ENCODE measurements around the gene CHST2. TPM values are rescaled to one million over a fixed set of nuclear protein-coding genes. Genes with fewer than 3 reads are reported as not detected.

Gene CHST2
- polyA plus RNA-seq, 4 donors, result 0.81 to 3.4 (median 2.2) TPM; not detected in 1

- no peak for FAIRE-seq
- no peak for DNase-seq
- H3K36me3 ChIP-seq (ENCODE audit: control insufficient read depth in 3 of 3, insufficient read depth in 2 of 3, low read depth in 1 of 3, low read length in 3 of 3), result no peaks in the 10 kb centered on the region
- H3K27ac ChIP-seq (ENCODE audit: low read depth in 1 of 3, low read length in 2 of 3), result no peak overlapping the region
- H3K4me3 ChIP-seq (ENCODE audit: low read depth in 1 of 3, low read length in 3 of 3), result no peak overlapping the region
- H3K9me3 ChIP-seq (ENCODE audit: control insufficient read depth in 2 of 2, insufficient read depth in 1 of 2, low read depth in 1 of 2, low read length in 1 of 2), result peaks cover 0 to 12% of the 10 kb centered on the region in 2 donors
- H3K4me1 ChIP-seq (ENCODE audit: control insufficient read depth in 3 of 3, insufficient read depth in 2 of 3, low read depth in 1 of 3, low read length in 2 of 3), result no peaks in the 10 kb centered on the region
- 75 to 88% (median 81%) methylated on average over 9 of the region's 9 CpGs for WGBS, 3 donors
- H3K27me3 ChIP-seq (ENCODE audit: control insufficient read depth in 3 of 3, insufficient read depth in 3 of 3, low read length in 3 of 3), result no peaks in the 10 kb centered on the region
Observed at GRCh38 chr3:143090976-143091837, 28.4 kb upstream of the CHST2 start.

GRCh38 chr3:143092191-143092590 lies 27.4 kb upstream of the CHST2 start:
- H3K36me3 ChIP-seq (ENCODE audit: control insufficient read depth in 3 of 3, insufficient read depth in 2 of 3, low read depth in 1 of 3, low read length in 3 of 3), result no peaks in the 10 kb centered on the region
- peaks cover 0 to 15% of the 10 kb centered on the region in 2 donors for H3K9me3 ChIP-seq (ENCODE audit: control insufficient read depth in 2 of 2, insufficient read depth in 1 of 2, low read depth in 1 of 2, low read length in 1 of 2)
- H3K4me3 ChIP-seq (ENCODE audit: low read depth in 1 of 3, low read length in 3 of 3), result no peak overlapping the region
- FAIRE-seq, result no peak
- H3K27ac ChIP-seq (ENCODE audit: low read depth in 1 of 3, low read length in 2 of 3), result no peak overlapping the region
- 64 to 70% (median 66%) methylated on average over 1 of the region's 1 CpG for WGBS, 3 donors
- no peaks in the 10 kb centered on the region for H3K27me3 ChIP-seq (ENCODE audit: control insufficient read depth in 3 of 3, insufficient read depth in 3 of 3, low read length in 3 of 3)
- DNase-seq, result no peak
- no peaks in the 10 kb centered on the region for H3K4me1 ChIP-seq (ENCODE audit: control insufficient read depth in 3 of 3, insufficient read depth in 2 of 3, low read depth in 1 of 3, low read length in 2 of 3)

GRCh38 chr3:143095813-143096212 lies 23.8 kb upstream of the CHST2 start:
- Histone ChIP-seq H3K36me3 (ENCODE audit: control insufficient read depth in 3 of 3, insufficient read depth in 2 of 3, low read depth in 1 of 3, low read length in 3 of 3) (no peaks in the 10 kb centered on the region), H3K9me3 (ENCODE audit: control insufficient read depth in 2 of 2, insufficient read depth in 1 of 2, low read depth in 1 of 2, low read length in 1 of 2) (peaks cover 0 to 17% of the 10 kb centered on the region in 2 donors), H3K27ac (ENCODE audit: low read depth in 1 of 3, low read length in 2 of 3) (no peak overlapping the region), H3K27me3 (ENCODE audit: control insufficient read depth in 3 of 3, insufficient read depth in 3 of 3, low read length in 3 of 3) (no peaks in the 10 kb centered on the region), H3K4me3 (ENCODE audit: low read depth in 1 of 3, low read length in 3 of 3) (no peak overlapping the region), H3K4me1 (ENCODE audit: control insufficient read depth in 3 of 3, insufficient read depth in 2 of 3, low read depth in 1 of 3, low read length in 2 of 3) (no peaks in the 10 kb centered on the region)
- FAIRE-seq (no peak), DNase-seq (no peak)
- WGBS, 3 donors, result 86 to 94% (median 89%) methylated on average over 2 of the region's 2 CpGs

- H3K27me3 ChIP-seq (ENCODE audit: control insufficient read depth in 3 of 3, insufficient read depth in 3 of 3, low read length in 3 of 3), result no peaks in the 10 kb centered on the region
- FAIRE-seq, result no peak
- WGBS, 3 donors, result 71 to 73% (median 72%) methylated on average over 5 of the region's 5 CpGs
- H3K27ac ChIP-seq (ENCODE audit: low read depth in 1 of 3, low read length in 2 of 3), result no peak overlapping the region
- peaks cover 0 to 17% of the 10 kb centered on the region in 2 donors for H3K9me3 ChIP-seq (ENCODE audit: control insufficient read depth in 2 of 2, insufficient read depth in 1 of 2, low read depth in 1 of 2, low read length in 1 of 2)
- H3K36me3 ChIP-seq (ENCODE audit: control insufficient read depth in 3 of 3, insufficient read depth in 2 of 3, low read depth in 1 of 3, low read length in 3 of 3), result no peaks in the 10 kb centered on the region
- DNase-seq, result no peak
- no peak overlapping the region for H3K4me3 ChIP-seq (ENCODE audit: low read depth in 1 of 3, low read length in 3 of 3)
- H3K4me1 ChIP-seq (ENCODE audit: control insufficient read depth in 3 of 3, insufficient read depth in 2 of 3, low read depth in 1 of 3, low read length in 2 of 3), result no peaks in the 10 kb centered on the region
Observed at GRCh38 chr3:143098032-143098764, 21.4 kb upstream of the CHST2 start.

GRCh38 chr3:143099210-143099609 lies 20.4 kb upstream of the CHST2 start:
- Histone ChIP-seq H3K4me1 (ENCODE audit: control insufficient read depth in 3 of 3, insufficient read depth in 2 of 3, low read depth in 1 of 3, low read length in 2 of 3) (no peaks in the 10 kb centered on the region), H3K36me3 (ENCODE audit: control insufficient read depth in 3 of 3, insufficient read depth in 2 of 3, low read depth in 1 of 3, low read length in 3 of 3) (no peaks in the 10 kb centered on the region), H3K27me3 (ENCODE audit: control insufficient read depth in 3 of 3, insufficient read depth in 3 of 3, low read length in 3 of 3) (no peaks in the 10 kb centered on the region), H3K27ac (ENCODE audit: low read depth in 1 of 3, low read length in 2 of 3) (no peak overlapping the region), H3K4me3 (ENCODE audit: low read depth in 1 of 3, low read length in 3 of 3) (no peak overlapping the region), H3K9me3 (ENCODE audit: control insufficient read depth in 2 of 2, insufficient read depth in 1 of 2, low read depth in 1 of 2, low read length in 1 of 2) (peaks cover 0 to 21% of the 10 kb centered on the region in 2 donors)
- no peak for FAIRE-seq
- 68 to 78% (median 72%) methylated on average over 3 of the region's 3 CpGs for WGBS, 3 donors
- no peak for DNase-seq

- WGBS, 3 donors, result 75 to 83% (median 76%) methylated on average over 2 of the region's 2 CpGs
- no peak for FAIRE-seq
- no peak overlapping the region for H3K27ac ChIP-seq (ENCODE audit: low read depth in 1 of 3, low read length in 2 of 3)
Observed at GRCh38 chr3:143099690-143100089, 19.9 kb upstream of the CHST2 start.

GRCh38 chr3:143100451-143100850 lies 19.1 kb upstream of the CHST2 start:
- FAIRE-seq (no peak), DNase-seq (no peak)
- H3K4me3 ChIP-seq (ENCODE audit: low read depth in 1 of 3, low read length in 3 of 3), result no peak overlapping the region
- peaks cover 0 to 29% of the 10 kb centered on the region in 2 donors for H3K9me3 ChIP-seq (ENCODE audit: control insufficient read depth in 2 of 2, insufficient read depth in 1 of 2, low read depth in 1 of 2, low read length in 1 of 2)
- WGBS, 3 donors, result 85 to 91% (median 87%) methylated on average over 6 of the region's 6 CpGs
- no peaks in the 10 kb centered on the region for H3K27me3 ChIP-seq (ENCODE audit: control insufficient read depth in 3 of 3, insufficient read depth in 3 of 3, low read length in 3 of 3)
- H3K27ac ChIP-seq (ENCODE audit: low read depth in 1 of 3, low read length in 2 of 3), result no peak overlapping the region
- no peaks in the 10 kb centered on the region for H3K4me1 ChIP-seq (ENCODE audit: control insufficient read depth in 3 of 3, insufficient read depth in 2 of 3, low read depth in 1 of 3, low read length in 2 of 3)
- no peaks in the 10 kb centered on the region for H3K36me3 ChIP-seq (ENCODE audit: control insufficient read depth in 3 of 3, insufficient read depth in 2 of 3, low read depth in 1 of 3, low read length in 3 of 3)

More at GRCh38 chr3:143099690-143100089, 19.9 kb upstream of the CHST2 start:
- DNase-seq, result no peak
- H3K4me1 ChIP-seq (ENCODE audit: control insufficient read depth in 3 of 3, insufficient read depth in 2 of 3, low read depth in 1 of 3, low read length in 2 of 3), result no peaks in the 10 kb centered on the region
- peaks cover 0 to 25% of the 10 kb centered on the region in 2 donors for H3K9me3 ChIP-seq (ENCODE audit: control insufficient read depth in 2 of 2, insufficient read depth in 1 of 2, low read depth in 1 of 2, low read length in 1 of 2)
- H3K27me3 ChIP-seq (ENCODE audit: control insufficient read depth in 3 of 3, insufficient read depth in 3 of 3, low read length in 3 of 3), result no peaks in the 10 kb centered on the region
- H3K36me3 ChIP-seq (ENCODE audit: control insufficient read depth in 3 of 3, insufficient read depth in 2 of 3, low read depth in 1 of 3, low read length in 3 of 3), result no peaks in the 10 kb centered on the region
- no peak overlapping the region for H3K4me3 ChIP-seq (ENCODE audit: low read depth in 1 of 3, low read length in 3 of 3)

GRCh38 chr3:143101792-143102381 lies 17.7 kb upstream of the CHST2 start:
- Histone ChIP-seq H3K4me3 (ENCODE audit: low read depth in 1 of 3, low read length in 3 of 3) (no peak overlapping the region), H3K27me3 (ENCODE audit: control insufficient read depth in 3 of 3, insufficient read depth in 3 of 3, low read length in 3 of 3) (no peaks in the 10 kb centered on the region), H3K36me3 (ENCODE audit: control insufficient read depth in 3 of 3, insufficient read depth in 2 of 3, low read depth in 1 of 3, low read length in 3 of 3) (no peaks in the 10 kb centered on the region), H3K27ac (ENCODE audit: low read depth in 1 of 3, low read length in 2 of 3) (no peak overlapping the region), H3K4me1 (ENCODE audit: control insufficient read depth in 3 of 3, insufficient read depth in 2 of 3, low read depth in 1 of 3, low read length in 2 of 3) (no peaks in the 10 kb centered on the region), H3K9me3 (ENCODE audit: control insufficient read depth in 2 of 2, insufficient read depth in 1 of 2, low read depth in 1 of 2, low read length in 1 of 2) (peaks cover 0 to 24% of the 10 kb centered on the region in 2 donors)
- FAIRE-seq, result no peak
- no peak for DNase-seq
- 79 to 84% (median 84%) methylated on average over 7 of the region's 7 CpGs for WGBS, 3 donors
